Left forelimb (tissue), 1 donor: Measurements from ENCODE around the gene RPL41.
"Not testable (repeated sequence)": the region's sequence is repeated elsewhere in the genome, so short reads cannot be mapped to it uniquely, and the experiment has no call there.

Experiments used
- DNase-seq: peaks from one replicate; pipeline ENCODE4 v3.0.0-alpha.2; 2018; ENCODE audit warnings: low spot score

The RPL41 gene

DNA sequence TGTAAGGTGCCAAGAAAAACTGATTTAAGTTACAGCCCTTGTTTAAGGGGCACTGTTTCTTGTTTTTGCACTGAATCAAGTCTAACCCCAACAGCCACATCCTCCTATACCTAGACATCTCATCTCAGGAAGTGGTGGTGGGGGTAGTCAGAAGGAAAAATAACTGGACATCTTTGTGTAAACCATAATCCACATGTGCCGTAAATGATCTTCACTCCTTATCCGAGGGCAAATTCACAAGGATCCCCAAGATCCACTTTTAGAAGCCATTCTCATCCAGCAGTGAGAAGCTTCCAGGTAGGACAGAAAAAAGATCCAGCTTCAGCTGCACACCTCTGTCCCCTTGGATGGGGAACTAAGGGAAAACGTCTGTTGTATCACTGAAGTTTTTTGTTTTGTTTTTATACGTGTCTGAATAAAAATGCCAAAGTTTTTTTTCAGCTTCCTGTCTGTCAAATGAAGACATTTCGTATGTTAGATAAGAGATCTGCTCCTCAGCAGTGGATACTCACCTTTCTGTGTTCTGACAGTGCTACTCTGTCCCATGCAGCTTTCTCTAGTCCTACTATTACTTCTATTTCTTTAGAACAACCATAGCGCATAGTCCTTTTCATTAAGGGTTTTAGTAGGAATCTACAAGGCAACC, 13.2 kb upstream of the RPL41 start:
- no peak for DNase-seq

DNA sequence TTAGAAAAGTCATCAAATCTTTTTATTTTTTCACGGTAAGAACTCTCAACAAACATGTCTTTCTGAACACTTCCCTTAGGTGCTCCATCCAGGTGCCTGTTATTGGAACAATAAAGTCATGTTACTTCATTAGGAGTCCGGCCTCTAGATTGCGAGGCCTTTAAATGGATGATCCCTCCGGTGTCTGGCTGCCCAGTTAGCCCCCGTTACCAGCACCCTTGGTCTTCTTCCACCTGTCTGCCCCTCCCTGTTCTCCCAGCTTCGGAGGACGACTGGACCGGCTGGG, 12.7 kb upstream of the RPL41 start:
- DNase-seq = no peak

DNA sequence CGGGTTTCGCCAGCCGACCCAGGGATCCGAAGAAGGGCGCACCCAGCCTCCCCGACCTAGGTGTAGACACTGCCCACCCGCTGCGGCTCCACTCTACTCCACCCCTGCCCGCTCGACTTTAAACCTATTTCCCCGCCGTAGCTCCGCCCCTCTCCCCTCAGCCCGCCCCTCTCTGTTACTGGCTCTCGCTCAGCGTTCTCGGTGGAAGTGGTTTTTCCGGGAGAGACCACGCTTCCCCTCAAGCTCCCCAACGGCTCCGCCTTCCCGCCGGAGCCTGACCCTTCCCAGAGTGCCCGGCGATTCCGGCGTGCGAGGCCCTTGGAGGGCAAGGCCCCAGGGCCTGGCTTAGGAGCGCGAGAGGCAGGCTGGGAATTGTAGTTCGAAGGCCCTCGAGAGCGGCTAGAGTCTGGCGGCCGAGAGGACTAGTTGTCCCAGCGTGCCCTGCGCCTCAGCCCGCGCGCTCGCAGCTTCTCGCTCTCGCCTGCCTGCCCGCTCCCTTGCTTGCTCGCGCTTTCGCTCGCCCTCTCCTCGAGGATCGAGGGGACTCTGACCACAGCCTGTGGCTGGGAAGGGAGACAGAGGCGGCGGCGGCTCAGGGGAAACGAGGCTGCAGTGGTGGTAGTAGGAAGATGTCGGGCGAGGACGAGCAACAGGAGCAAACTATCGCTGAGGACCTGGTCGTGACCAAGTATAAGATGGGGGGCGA, 12.2 kb upstream of the RPL41 start, which contains the start of gene PA2G4:
Gene PA2G4, plus strand, starts transcription at position 451 of the 706 bp plus-strand sequence. Its CDS starts 179 bp downstream, at position 630.
- peak; percentile 97 for DNase-seq

DNA sequence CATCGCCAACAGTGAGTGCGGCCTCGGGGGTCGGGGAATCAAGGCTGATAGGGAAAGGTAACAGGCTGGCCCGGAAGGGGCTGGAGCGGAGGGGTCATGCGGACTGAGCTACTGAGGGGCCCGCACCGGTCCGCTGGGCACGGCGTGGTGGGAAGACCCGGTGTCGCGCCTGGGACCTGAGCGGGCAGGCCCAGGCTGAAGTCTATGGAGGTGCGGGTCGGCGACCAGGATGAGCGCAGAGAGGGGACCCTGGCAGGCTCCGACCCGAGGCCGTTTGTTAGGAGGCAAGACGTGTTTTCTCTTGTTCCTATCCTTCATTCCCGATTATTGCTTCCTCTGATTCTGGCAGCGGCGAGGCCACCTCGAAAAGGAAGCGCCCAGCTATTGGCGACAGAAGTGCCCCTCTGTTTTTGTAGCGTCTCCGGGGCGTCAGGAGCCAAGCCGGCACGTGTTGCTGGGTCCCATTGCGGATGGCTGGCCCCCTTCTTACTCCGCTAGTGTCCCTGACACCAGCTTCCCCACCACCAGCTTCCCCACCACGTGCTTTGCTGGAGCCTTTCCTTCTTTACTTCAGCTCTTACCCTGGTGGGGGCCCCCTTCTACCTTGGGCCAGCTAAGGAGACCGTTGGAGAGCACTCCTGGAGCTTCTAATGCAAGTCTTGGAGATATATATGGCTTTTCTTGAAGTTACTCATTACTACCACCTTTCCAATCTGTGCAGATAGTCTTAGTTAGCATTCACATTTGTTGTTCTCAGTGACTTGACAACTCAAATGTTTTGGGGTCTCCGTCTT, 11.4 kb upstream of the RPL41 start:
- DNase-seq = no peak

DNA sequence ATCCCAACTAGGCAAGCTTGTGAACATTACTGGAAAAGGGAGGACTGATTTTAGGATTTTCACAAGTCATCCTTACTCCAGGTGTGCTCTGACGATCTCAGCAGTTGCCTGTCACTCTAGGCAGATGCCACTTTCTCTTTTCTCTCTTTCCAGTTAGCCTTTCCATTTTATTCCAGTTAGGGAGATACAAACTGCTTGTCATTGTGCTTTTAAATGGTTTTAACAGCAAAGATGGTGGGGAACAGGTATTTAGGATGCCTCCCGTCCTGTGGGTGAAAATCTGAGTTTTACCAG, 10.9 kb upstream of the RPL41 start:
- DNase-seq = no peak

DNA sequence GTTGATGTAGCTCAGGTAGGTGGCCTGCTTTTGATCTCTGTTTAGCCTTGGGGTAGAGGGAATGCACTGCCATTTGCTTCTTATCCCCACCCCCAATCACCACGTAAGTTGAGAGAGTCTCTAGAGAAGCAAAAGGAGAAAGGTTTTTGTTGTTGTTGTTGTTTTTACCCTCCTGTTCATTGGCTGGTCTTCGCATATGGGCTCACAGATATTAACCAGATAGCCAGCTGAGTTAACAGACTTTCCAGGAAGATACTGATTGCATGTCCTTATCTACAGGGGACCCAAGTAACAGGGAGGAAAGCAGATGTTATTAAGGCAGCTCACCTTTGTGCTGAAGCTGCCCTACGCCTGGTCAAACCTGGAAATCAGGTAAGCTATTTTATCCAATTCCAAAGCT, 9.2 kb upstream of the RPL41 start:
- no peak for DNase-seq

GRCh38 chr12:56110571-56110970, 5.9 kb upstream of the RPL41 start:
- no peak for DNase-seq

DNA sequence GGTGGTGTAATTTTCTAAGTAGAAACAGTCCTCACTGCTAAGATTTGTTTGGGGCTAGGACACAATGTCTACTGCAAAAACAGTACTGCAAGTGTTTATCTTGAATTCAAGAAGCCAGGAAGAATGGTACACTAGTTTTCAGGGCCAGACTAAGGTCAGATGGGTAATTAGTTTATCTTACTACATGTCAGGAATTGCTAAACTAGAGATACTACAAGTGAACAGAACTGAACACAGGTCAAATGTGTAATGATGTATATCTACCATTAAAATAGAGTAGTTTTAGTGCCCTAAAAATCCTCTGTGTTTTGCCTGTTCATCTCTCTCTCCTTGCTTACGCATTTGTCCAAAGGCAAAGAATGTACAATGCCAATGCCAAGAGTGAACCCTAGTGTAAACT, 2.3 kb upstream of the RPL41 start:
- DNase-seq = no peak

GRCh38 chr12:56115329-56115728, 1.1 kb upstream of the RPL41 start:
- DNase-seq = no peak

DNA sequence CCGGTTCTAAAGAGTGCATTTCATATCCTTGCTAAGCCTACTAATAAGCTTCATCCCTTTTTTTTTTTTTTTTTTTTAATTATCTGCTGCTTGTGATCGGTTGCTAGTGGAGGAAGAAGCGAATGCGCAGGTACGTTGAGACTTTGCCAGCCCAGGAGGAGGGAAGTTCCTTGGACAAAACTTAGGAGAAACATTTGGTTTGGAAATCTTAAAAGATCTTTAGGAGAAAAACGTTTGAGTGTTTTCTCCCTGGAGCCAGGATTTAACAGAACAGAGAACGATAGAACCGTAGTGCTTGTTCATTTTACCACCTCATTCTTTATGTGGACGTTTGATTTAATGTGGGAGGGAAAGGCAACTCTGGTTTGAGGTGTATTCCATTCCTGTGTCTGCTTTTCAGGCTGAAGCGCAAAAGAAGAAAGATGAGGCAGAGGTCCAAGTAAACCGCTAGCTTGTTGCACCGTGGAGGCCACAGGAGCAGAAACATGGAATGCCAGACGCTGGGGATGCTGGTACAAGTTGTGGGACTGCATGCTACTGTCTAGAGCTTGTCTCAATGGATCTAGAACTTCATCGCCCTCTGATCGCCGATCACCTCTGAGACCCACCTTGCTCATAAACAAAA, 761 bp downstream of the RPL41 start:
- not testable (repeated sequence) for DNase-seq

GRCh38 chr12:56117778-56118687, 1.6 kb downstream of the RPL41 start, which contains the start of gene ZC3H10:
Gene ZC3H10 (plus strand): TSS chr12:56118266. CDS start chr12:56120563, 2,297 bp downstream.
- DNase-seq = peak; percentile 95

DNA sequence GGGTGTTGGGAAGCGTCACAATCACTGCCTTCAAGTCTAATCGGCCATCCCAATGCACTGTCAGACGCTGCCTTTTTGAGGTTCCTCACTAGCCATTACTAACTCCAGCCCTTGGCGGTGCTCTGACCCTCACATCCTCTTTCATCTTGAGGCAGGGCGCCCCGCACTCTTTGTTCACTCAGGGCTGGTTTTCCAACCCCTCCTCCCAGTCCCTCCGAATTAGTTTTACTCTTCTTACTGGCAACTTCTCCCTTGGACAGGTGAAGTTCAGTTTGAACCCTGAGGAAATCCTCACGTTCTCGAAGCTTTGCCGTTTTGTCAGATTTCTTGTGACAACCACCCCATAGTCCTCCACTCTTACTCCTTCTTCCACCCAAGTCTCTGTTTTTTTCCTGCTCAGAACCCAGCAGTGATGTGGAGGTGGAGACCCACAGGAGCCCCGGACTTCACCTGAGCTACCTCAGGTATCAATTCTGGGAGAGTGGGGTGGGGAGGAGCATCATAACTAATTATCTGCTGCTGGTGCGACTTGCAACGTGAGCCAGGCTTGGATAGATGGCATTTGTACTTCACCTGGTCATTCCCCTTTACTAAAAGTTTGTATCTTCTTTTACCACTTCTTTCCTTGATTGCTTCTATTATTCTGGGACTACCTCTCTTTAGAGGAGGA, 2.4 kb downstream of the RPL41 start:
- no peak for DNase-seq

DNA sequence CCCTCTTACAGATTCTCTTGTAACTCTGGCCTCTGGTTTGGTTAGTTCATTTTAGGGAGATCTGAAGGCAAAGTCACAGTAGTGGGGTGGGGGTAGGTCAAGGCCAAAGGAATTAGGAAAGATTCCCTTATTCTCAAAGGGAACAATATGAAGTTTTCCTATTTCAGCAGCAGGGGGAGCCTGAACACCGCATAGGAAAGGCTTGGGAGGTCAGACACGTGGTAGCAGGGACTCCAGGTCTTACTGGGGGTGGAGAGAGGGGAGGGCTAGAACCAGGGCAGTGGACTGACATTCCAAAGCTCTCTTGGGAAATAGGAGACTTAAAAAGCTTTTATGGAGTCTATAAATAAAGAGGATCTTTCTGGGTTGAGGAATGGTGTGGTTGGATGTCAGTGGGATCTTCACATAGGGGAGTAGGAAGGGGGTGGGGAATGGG, 2.9 kb downstream of the RPL41 start:
- DNase-seq = no peak

DNA sequence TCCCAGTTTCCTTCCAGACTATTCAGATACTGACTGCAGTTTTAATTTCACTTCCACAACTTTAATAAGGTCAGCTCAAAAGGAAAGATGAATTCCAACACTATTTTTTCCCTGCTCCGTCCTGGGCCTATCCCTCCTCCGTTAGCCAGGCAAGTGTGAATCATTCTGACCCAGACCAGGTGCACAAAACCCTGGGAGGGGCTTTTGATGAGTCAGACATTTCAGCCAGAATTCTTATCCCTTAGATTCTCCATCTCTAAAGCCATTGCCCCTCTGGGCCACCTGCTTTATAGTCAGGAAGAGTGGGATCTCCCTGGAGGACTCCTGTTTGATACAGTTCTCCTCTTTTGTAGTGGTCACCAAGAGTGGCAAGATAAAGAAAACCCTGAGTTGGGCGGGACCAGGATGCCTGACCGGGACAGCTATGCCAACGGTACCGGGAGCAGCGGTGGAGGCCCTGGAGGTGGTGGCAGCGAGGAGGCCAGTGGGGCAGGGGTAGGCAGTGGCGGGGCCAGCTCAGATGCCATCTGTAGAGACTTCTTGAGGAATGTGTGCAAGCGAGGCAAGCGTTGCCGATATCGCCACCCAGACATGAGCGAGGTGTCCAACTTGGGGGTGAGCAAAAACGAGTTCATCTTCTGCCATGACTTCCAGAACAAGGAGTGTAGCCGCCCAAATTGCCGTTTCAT, 3.9 kb downstream of the RPL41 start:
- DNase-seq = no peak

GRCh38 chr12:56121204-56121870, 4.9 kb downstream of the RPL41 start:
- no peak for DNase-seq

DNA sequence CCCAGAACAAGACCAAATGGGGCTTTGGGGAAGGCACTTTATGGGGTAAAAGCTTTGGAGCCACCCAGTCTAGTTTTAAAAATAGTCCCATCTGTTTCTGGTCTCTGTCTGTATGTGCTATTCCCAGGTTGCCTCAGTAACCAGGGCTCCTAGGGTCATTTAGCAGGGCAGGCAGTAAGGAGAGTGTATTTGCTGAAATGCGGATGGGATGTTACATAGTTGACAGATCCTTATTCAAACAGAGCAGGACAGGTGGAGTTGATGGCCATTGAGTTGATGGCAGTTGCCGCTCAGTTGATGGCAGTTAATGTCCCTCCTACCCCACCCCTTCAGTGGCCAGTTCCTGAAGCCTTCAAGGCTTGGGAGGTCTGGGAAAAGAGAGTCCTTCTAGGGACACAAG, 6.2 kb downstream of the RPL41 start:
- no peak for DNase-seq

DNA sequence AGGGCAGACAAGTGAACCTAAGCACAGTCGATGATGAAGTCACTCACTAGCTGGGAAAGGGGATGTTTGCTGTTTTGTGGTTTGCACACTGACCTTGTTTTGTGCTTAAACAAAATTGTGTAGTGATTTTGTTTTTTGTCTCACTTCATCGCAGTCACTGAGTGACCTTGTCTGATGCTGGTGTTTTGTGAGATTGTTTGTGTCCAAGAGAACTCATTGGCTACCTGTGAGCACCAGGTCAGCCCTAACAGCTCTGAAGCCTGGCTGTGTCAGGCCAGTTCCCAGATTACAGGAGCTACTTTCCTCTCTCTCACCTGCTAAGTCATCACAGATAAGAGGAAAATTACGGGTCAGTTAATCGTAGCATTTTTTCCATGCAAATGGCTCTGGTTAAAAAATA, 7.7 kb downstream of the RPL41 start:
- DNase-seq = no peak

DNA sequence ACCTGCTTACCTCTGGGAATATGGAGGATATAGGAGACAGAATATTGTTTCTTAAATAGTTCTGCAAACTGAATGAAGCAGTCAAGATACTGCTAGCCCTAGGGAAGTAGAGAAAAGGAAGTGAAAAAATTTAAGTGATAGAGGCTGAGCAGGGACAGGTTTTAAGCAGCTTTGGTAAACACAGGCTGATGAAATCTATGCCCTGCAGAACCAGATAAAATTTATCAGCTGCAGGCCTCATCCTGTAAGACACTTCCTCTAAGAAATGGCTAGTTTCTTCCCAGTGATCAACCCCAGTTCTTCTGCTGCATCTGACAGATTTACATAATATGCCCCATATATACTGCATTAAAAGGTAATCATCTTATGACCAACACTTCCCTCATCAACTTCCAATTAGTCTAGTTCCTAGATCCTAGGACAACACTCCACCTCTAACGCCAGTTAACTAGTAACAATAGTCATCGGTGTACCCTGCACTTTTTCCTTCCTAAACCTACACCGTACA, 10.4 kb downstream of the RPL41 start:
- no peak for DNase-seq

GRCh38 chr12:56127485-56127887, 11.1 kb downstream of the RPL41 start:
- DNase-seq = no peak
